Stomach (tissue), 4 donors: ENCODE measurements around the gene DMRTC1.
"Not testable (repeated sequence)": the region's sequence is repeated elsewhere in the genome, so short reads cannot be mapped to it uniquely, and the experiment has no call there.

ENCODE experiments used
- EP300 ChIP-seq: sonication (generic); formaldehyde crosslinking; IDR thresholded peaks from one replicate; pipeline ENCODE4 v1.6.1; 2017; ENCODE audit warnings: antibody characterized with exemption
- POLR2A ChIP-seq, 4 donors: fragments of 450-650 bp; IDR thresholded peaks; one replicate each; pipeline ENCODE4 v1.6.1; 2016; ENCODE audit warnings: antibody characterized with exemption in 4 of 4, control low read depth in 2 of 4, mild to moderate bottlenecking in 1 of 4, moderate library complexity in 1 of 4
- POLR2AphosphoS5 ChIP-seq, 3 donors: sonication (generic); formaldehyde crosslinking; IDR thresholded peaks; one replicate each; pipeline ENCODE4 v1.6.1; 2016; ENCODE audit warnings: antibody characterized with exemption in 3 of 3
- TF ChIP-seq, protein P1 (sequence below), 7 experiments: fragments of 450-650 bp in 4 of 7; fragments of 200-600 bp in 3 of 7; sonication (generic) in 3 of 7; IDR thresholded peaks; one replicate each; pipeline ENCODE4 v1.5.1; 2016 to 2019; ENCODE audit warnings: antibody characterized with exemption in 7 of 7, control low read depth in 2 of 7, mild to moderate bottlenecking in 1 of 7

DNA sequence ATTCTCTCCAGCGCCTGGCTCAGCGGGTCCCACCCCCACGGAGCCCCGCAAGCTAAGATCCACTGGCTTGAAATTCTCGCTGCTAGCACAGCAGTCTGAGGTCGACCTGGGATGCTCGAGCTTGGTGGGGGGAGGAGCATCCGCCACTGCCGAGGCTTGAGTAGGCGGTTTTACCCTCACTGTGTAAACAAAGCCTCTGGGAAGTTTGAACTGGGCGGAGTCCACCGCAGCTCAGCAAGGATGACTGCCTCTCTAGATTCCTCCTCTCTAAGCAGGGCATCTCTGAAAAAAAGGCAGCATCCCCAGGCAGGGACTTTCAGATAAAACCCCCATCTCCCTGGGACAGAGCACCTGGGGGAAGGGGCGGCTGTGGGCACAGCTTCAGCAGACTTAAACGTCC lies 53.9 kb downstream of the DMRTC1 start:
- TF ChIP-seq, protein P1, sequence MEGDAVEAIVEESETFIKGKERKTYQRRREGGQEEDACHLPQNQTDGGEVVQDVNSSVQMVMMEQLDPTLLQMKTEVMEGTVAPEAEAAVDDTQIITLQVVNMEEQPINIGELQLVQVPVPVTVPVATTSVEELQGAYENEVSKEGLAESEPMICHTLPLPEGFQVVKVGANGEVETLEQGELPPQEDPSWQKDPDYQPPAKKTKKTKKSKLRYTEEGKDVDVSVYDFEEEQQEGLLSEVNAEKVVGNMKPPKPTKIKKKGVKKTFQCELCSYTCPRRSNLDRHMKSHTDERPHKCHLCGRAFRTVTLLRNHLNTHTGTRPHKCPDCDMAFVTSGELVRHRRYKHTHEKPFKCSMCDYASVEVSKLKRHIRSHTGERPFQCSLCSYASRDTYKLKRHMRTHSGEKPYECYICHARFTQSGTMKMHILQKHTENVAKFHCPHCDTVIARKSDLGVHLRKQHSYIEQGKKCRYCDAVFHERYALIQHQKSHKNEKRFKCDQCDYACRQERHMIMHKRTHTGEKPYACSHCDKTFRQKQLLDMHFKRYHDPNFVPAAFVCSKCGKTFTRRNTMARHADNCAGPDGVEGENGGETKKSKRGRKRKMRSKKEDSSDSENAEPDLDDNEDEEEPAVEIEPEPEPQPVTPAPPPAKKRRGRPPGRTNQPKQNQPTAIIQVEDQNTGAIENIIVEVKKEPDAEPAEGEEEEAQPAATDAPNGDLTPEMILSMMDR (IDR thresholded peaks at IDR 0.05) = not testable (repeated sequence)
- not testable (repeated sequence) for TF ChIP-seq EP300; POLR2A (IDR thresholded peaks at IDR 0.05); POLR2AphosphoS5 (IDR thresholded peaks at IDR 0.05)
